Measurements from ENCODE around the gene WAPL. TPM values are rescaled to one million over a fixed set of nuclear protein-coding genes. Genes with fewer than 3 reads are reported as not detected.

The WAPL gene
- total and polyA plus RNA-seq, 2 of the 8 experiments (the other 6 are each of a cell fraction or from before 2014, with no cell fraction given), result 12.8 to 48.1 TPM

GRCh38 chr10:86472061-86472460, 49.5 kb downstream of the WAPL start:
- Histone ChIP-seq H3K4me1 (replicated peaks in 1 of 4; ENCODE audit: control insufficient read depth in 3 of 4, insufficient read depth in 4 of 4, low read length in 3 of 4) (no peaks in the 10 kb centered on the region), H3K4ac (replicated peaks; ENCODE audit: insufficient read length, low read depth, low read length) (no peak overlapping the region), H4K5ac (ENCODE audit: insufficient read length, low read depth, low read length) (no peak overlapping the region), H2BK12ac (ENCODE audit: low read depth, low read length) (no peak overlapping the region), H3K14ac (ENCODE audit: insufficient read length) (no peak overlapping the region), H3K23me2 (ENCODE audit: low read depth, low read length) (no peaks in the 10 kb centered on the region), H3K4me3 (ENCODE audit: extremely low read depth in 1 of 4, insufficient read depth in 2 of 4, low read depth in 3 of 4, low read length in 4 of 4) (no peak overlapping the region), H2AFZ (ENCODE audit: low read length) (no peak overlapping the region), H2BK15ac (ENCODE audit: low read length) (no peak overlapping the region), H2BK20ac (ENCODE audit: low read length) (no peak overlapping the region), H2BK5ac (ENCODE audit: low read depth, low read length) (no peak overlapping the region), H3K56ac (replicated peaks; ENCODE audit: insufficient read length, low read depth, low read length) (no peak overlapping the region), H4K91ac (replicated peaks; ENCODE audit: insufficient read length, low read length) (no peak overlapping the region), H3K4me2 (ENCODE audit: insufficient read depth in 1 of 2, low read depth in 2 of 2, low read length in 2 of 2) (no peak overlapping the region), H4K20me1 (replicated peaks in 1 of 2; ENCODE audit: control insufficient read depth in 1 of 2, insufficient read depth in 2 of 2, low read length in 2 of 2) (no peaks in the 10 kb centered on the region), H3K79me1 (ENCODE audit: low read depth, low read length) (no peaks in the 10 kb centered on the region; the same call in 1 of the 2 replicates), H3K27me3 (replicated peaks in 1 of 4; ENCODE audit: control insufficient read depth in 3 of 4, extremely low read depth in 1 of 4, insufficient read depth in 3 of 4, low read length in 3 of 4) (no peaks in the 10 kb centered on the region), H3K79me2 (ENCODE audit: control insufficient read depth in 1 of 2, insufficient read depth in 2 of 2, low read length in 2 of 2) (peaks cover 0 to 10% of the 10 kb centered on the region in 2 experiments; a peak in 2 of 4 replicates), H3K36me3 (ENCODE audit: control insufficient read depth in 2 of 4, insufficient read depth in 4 of 4, low read length in 3 of 4) (peaks cover 4 to 48% (median 15%) of the 10 kb centered on the region in 4 experiments; a peak in 7 of 8 replicates), H3K27ac (ENCODE audit: low read depth, low read length) (no peak overlapping the region), H4K8ac (ENCODE audit: extremely low read depth, insufficient read depth, low read length) (no peak overlapping the region), H3K9me3 (ENCODE audit: insufficient read depth in 2 of 2, low read depth in 1 of 2, low read length in 1 of 2) (no peaks in the 10 kb centered on the region), H2BK120ac (replicated peaks; ENCODE audit: low read depth, low read length) (no peak overlapping the region), H3K9ac (replicated peaks in 1 of 4; ENCODE audit: extremely low read depth in 1 of 4, low read depth in 3 of 4, low read length in 3 of 4) (no peak overlapping the region), H2AK5ac (ENCODE audit: low read depth, low read length) (no peak overlapping the region), H3K18ac (ENCODE audit: extremely low read depth, low read length) (no peak overlapping the region), H3K23ac (ENCODE audit: insufficient read length) (no peak overlapping the region)
- 90% methylated on average over 3 of the region's 3 CpGs; no CpG with 5 or more reads in 1 of the 2 experiments for WGBS, 2 experiments (ENCODE audit: extremely low coverage in 1 of 2, insufficient coverage in 1 of 2, insufficient read length in 1 of 2, insufficient replicate concordance in 2 of 2, low coverage in 1 of 2, low lambda C conversion rate in 2 of 2, missing lambda C conversion rate in 1 of 2)
- DNase-seq (ENCODE audit: low read depth in 1 of 2, low spot score in 2 of 2) (no peak), FAIRE-seq (no peak)
- POLR2A ChIA-PET (ENCODE audit: partially characterized antibody), result interaction anchor here (1.3 to 2.1 kb wide), 2 partner anchors 8 to 12 kb away, joined by 5 to 6 read pairs; no protein-coding TSS in a partner anchor
- CTCF ChIA-PET (ENCODE audit: partially characterized antibody), result interaction anchor here (2.0 kb wide), 1 partner anchor 8 kb away, joined by 4 read pairs; no protein-coding TSS in a partner anchor
- TF ChIP-seq SAP30 (IDR thresholded peaks at IDR 0.05; ENCODE audit: insufficient read depth, insufficient replicate concordance, low read length) (no peak), CBX5 (IDR thresholded peaks at IDR 0.05; ENCODE audit: low read depth, low read length) (no peak), HDAC6 (IDR thresholded peaks at IDR 0.05; ENCODE audit: low read depth, low read length) (no peak), SUZ12 (IDR thresholded peaks at IDR 0.05; ENCODE audit: low read length) (no peak), GABPA (IDR thresholded peaks at IDR 0.05; ENCODE audit: borderline replicate concordance, insufficient read depth, low read length) (no peak), TAF1 (IDR thresholded peaks at IDR 0.05; ENCODE audit: low read depth, low read length) (no peak), CTBP2 (IDR thresholded peaks at IDR 0.05; ENCODE audit: borderline replicate concordance, insufficient read depth, insufficient read length, low read length) (no peak), USF2 (IDR thresholded peaks at IDR 0.05; ENCODE audit: low read length) (no peak), CREB1 (IDR thresholded peaks at IDR 0.05) (no peak), CBX8 (IDR thresholded peaks at IDR 0.05; ENCODE audit: borderline replicate concordance, low read depth, low read length) (no peak), MAFK (IDR thresholded peaks at IDR 0.05; ENCODE audit: low read depth, low read length) (no peak), SIN3A (conservative IDR thresholded peaks at IDR 0.05 in 1 of 2, IDR thresholded peaks at IDR 0.05 in 1 of 2; ENCODE audit: low read depth in 1 of 2, low read length in 2 of 2) (no peak), POLR2AphosphoS5 (IDR thresholded peaks at IDR 0.05; ENCODE audit: low read depth, low read length) (no peak)

Data from H1 (cell line).